Measurements from ENCODE around the gene CBX3.

GRCh38 chr7:26153823-26154783, 47.4 kb upstream of the CBX3 start:
- TF ChIP-seq FOXO4 (CRISPR knock-in tag; conservative IDR thresholded peaks at IDR 0.05): no peak
- TF ChIP-seq POLR2A (IDR thresholded peaks at IDR 0.05; ENCODE audit: insufficient read depth in 1 of 2, low read depth in 2 of 2, low read length in 2 of 2): no peak
- no peak for TF ChIP-seq NBN (conservative IDR thresholded peaks at IDR 0.05)
- no peak for TF ChIP-seq EZH2 (conservative IDR thresholded peaks at IDR 0.05; ENCODE audit: low read depth, low read length)
- TF ChIP-seq HMG20B (CRISPR knock-in tag; conservative IDR thresholded peaks at IDR 0.05): no peak
- TF ChIP-seq SATB2 (CRISPR knock-in tag; IDR thresholded peaks at IDR 0.05): no peak
- no peak for TF ChIP-seq JUNB (CRISPR knock-in tag; IDR thresholded peaks at IDR 0.05; ENCODE audit: borderline replicate concordance)
- no peak for TF ChIP-seq CTCF (CRISPR knock-in tag; IDR thresholded peaks at IDR 0.05)

Data from HepG2 (cell line).